NCI-H128 (cell line): ENCODE data around the gene NTNG1.
"Not testable (repeated sequence)": the region's sequence is repeated elsewhere in the genome, so short reads cannot be mapped to it uniquely, and the experiment has no call there.

Source experiments
- DNase-seq: peaks from one replicate; lab custom pipeline; 2025; ENCODE audit not compliant: unreplicated experiment; lab: John Stamatoyannopoulos, UW

The NTNG1 gene

DNA sequence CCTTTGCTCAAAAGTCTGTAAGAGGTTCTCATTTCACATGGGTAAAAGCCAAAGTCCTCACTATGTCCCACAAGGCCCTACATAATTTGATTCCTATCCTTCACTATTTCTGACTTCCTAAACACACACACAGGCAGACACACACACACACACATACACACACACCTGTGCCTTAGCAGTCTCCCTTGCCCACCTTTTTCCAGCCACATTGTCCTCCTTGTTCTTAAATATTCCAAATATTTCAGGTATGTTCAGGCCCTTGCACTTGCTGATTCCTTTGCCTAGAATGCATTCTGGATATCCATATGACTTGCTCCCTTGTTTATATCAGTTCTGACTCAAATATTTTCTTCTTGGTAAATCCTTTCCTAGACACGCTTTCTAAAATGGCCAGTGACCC, 54.6 kb downstream of the NTNG1 start:
- DNase-seq = no peak

DNA sequence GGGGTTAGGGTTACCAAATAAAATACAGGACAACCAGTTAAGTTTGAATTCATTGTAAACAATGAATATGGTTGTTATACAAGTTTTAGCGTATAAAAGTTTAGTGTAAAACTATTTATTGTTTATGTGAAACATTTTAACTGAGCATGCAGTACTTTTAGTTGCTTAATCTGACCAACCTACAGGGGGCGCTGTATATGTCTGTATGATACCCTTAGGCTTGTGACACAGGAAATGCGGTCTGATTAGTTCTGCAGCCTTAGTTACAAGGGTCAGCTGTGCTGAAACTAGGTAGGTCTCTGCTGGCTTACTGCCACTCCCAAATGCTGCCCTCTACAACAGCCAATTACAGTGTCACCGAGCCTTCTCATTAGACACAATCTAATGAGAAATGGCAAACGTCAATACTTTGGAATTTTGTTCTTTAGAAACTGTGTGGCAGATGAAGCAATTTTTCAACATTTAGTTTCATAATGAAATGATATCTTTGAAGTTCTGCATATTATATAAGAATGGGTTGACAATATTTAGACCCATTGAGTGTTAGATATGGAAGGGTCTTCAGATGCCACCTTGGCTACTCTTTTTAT, 56.2 kb downstream of the NTNG1 start:
- no peak for DNase-seq

DNA sequence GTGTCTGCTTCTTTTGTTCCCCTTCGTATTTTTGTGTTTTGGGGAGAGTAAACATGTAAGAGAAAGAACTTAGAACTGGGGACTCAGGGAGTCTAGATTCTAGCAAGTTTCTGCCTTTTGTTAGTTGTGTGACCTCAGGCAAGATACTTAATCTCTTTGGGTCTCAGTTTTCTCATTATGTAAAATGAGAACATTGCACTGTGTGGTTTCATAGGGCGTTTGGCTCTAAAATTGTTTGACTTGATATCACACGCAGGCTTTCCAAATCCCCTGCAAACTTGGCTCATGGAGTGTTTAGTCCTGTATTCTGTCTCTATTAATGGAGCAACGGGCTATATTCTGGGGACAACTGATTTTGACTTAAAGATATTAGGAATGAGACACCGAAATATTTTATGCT, 57.7 kb downstream of the NTNG1 start:
- no peak for DNase-seq

DNA sequence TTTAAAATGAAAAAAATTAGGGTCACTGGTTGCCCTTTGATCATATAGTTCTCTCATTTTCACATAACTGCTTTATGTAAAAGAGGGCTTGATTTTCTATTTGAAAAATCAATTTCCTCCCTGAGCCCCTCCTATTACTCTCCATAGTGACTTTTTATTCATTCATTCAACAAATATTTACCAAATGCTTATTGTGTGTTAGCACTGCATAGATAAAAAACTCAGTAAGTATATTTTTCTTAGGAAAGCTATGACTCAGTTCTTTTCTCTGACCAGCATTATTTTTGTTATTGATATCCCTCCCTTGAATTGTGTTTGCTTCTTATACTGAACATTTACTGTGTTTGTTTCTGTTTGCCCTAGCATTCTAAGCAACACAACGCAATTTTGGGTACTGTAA, 59.8 kb downstream of the NTNG1 start:
- DNase-seq = no peak

DNA sequence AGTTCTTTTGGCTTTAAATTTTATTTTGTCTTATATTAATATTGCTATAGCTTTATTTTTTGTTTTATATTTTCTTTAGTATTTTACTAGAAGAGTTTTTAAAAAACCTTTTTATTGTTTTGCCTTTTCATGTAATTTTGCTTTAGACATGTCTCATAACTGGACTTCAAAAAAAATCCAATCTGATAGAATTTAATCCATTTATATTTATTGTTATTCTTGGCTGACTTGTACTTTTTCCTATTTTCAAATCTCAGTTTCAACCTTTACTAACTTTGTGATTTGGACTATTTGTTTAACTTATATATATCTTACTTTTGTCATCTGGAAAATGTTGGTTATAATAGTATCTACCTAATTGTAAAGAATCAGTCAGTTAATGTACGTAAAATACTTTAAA, 61.2 kb downstream of the NTNG1 start:
- DNase-seq = no peak

DNA sequence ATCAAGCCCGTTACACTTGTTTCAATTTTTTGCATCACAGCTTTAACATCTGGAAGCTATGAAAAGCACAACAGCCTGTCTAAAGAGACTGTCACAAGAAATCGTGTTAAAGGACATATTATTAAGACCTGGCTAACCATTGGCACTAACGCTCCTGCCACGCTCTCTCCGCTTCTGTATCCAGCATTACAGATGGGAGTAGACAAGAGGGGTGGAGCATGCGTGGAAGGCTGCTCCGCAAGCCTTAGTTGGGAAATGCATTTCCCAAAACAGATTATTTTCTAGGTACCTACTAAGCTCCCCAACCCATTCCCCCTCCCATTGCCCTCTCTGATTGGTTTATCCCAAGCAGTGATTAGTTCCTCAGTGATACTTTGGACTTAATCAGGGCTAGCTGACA, 72.4 kb downstream of the NTNG1 start:
- DNase-seq = no peak

DNA sequence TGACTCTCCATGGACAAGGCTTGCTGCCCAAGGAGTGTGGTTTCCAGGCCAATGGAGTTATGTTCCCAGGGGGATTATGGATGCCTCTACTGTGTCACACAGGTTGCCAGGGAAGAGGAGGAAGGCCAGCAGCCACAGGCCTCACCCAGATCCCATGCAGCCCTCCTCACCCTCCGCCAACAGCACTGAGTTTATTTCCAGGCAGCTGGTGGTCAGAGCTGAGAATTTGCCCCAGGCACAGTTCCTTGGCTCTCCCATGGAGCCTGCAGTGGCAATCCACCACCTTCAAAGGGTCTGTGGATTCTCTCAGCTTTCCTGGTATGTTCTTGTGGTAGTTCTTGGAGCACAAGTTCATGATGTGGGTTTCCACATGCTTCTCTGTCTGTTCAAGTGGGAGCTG, 79.2 kb downstream of the NTNG1 start:
- DNase-seq = no peak

DNA sequence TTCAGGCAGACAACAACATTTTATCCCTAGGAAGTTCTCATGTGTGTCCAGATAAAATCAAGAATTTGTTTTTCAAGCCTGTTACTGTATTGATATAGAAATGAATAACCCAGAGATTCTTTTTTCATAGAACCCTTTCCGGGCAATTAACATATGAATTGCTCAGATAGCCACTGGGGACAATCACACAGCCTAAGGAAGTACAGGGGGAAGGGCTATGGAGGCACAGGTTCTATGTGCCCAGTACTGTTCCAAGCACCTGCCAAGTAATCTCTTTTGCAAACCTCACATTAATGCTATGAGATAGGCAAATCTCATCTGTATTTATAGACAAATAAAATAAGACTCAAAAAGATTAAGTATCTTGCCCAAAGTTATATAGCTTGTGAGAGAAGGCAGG, 84.9 kb downstream of the NTNG1 start:
- no peak for DNase-seq

DNA sequence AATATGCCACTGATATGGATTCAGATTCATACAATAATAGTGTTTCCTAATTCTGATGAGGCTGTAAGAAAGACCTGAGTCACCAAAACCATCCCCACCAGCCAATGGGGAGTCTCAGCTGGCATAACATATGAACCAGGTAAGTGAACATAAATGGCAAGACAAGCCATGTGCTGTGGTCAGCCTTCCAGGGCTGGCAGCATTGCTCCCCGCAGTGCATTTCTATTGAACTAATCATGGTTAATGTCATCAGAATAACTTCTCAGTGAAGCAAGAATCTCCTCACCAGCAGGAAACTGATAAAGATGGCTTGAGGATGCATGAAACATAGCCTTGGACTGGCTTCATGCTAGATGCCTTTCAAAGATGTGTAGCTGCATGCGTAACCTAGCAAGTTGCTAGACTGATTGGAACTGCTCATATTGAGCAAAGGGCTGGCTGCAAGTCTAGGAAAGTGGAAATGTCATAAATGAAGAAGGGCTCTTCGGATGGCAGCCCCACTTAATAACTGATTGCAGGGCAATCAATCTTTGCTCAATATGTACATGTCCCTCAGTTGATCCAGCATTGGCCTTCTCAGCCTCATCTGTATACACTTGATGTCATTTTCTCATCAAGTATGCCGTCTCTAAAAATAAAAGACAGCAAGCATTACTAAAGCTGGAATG, 88.0 kb downstream of the NTNG1 start:
- no peak for DNase-seq

DNA sequence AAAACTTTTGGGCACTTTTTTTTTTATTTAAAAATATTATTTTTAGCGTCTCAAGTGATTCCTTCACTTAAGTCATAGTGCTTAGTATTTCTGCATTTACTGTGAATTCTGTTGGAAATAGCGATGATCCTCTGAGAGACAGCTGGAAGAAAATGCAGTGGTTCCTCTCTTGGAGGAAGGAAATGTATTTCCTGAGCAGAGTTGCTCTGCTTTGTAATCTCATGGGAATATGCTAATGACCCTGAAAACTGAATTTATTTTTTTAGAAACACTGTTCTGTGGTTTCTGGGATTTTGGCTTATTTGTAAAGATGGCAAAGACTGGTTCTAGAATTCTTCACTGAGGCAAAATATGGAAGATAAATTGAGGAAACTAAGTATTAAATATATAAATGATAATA, 88.9 kb downstream of the NTNG1 start:
- DNase-seq = no peak

DNA sequence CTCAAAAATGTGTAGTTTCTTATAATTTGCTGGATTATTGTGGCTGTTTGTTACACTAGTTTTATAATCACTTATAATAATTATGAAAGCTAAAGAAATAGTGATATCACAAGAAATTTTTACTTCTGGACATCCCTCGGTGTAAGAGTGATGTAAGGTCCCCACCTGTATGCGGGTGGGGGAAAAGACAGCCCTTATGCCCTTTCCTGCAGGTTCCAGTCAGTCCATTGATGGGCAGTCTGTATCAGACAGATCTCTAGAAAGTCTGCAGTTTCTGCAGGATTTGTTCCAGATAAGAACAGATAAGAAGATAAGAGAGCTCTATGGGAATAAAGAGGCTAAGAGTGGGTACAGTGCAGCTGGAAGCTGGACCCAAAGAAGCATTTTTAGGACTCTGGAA, 89.3 kb downstream of the NTNG1 start:
- DNase-seq = no peak

DNA sequence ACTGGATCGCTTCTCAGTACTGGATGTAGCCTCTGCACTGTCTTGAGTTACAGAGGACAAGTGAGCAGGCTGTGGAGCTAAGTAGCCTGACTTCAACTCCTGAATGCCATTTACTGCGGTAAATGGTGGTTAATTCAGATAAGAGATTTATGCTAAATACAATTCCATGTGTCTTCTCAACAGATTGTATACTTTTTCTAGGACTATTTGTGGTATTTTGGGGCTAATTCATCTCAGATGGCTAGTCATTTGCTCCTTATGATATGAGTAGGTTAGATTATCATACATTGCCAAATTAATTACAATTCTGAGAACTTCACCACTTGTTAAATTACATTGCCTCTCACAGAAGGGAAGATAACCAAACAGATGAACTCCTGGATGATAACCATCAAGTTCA, 90.5 kb downstream of the NTNG1 start:
- DNase-seq = no peak

DNA sequence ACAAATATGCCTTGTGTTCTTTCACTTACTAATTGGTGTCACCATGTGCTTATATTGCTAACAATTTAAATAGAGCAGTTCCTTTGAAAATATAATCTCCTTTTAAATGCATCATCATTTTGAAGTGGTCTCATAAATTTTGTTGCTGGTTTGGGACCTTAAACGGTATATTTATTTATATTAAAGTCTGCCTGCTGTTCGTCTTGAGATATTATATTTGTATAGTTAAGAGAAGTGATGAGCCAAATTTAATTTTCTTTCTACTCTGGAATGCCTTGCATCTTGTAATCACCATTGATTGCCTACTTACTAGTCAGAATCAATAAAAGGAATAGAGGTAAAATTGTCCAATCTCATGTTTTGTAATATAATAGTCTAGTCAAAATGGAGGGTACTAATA, 91.6 kb downstream of the NTNG1 start:
- DNase-seq = no peak

DNA sequence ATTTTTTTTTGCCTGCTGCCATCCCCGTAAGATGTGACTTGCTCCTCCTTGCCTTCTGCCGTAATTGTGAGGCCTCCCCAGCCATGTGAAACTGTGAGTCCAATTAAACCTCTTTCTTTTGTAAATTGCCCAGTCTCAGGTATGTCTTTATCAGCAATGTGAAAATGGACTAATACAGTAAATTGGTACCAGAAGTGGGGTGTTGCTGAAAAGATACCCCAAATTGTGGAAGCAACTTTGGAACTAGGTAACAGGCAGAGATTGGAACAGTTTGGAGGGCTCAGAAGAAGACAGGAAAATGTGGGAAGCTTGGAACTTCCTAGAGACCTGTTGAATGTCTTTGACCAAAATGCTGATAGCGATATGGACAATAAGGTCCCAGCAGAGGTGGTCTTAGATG, 95.9 kb downstream of the NTNG1 start:
- not testable (repeated sequence) for DNase-seq

DNA sequence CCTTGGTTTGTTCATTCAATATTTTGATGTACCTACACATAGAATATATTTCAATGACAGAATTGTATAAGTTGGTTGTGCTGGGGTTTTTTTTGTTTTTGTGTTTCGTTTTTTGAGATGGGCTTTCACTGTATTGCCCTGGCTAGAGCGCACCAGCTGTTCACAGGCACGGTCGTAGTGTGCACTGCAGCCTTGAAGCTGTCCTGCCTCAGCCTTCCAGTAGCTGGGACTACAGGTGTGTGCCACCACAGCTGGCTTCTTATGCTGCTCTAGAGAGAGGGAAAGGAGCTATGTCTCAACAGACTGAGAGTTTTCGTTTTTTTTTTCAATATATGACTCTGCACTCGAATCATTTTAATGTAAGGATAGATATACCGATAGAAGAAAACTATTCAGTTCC, 102.6 kb downstream of the NTNG1 start:
- DNase-seq = no peak

DNA sequence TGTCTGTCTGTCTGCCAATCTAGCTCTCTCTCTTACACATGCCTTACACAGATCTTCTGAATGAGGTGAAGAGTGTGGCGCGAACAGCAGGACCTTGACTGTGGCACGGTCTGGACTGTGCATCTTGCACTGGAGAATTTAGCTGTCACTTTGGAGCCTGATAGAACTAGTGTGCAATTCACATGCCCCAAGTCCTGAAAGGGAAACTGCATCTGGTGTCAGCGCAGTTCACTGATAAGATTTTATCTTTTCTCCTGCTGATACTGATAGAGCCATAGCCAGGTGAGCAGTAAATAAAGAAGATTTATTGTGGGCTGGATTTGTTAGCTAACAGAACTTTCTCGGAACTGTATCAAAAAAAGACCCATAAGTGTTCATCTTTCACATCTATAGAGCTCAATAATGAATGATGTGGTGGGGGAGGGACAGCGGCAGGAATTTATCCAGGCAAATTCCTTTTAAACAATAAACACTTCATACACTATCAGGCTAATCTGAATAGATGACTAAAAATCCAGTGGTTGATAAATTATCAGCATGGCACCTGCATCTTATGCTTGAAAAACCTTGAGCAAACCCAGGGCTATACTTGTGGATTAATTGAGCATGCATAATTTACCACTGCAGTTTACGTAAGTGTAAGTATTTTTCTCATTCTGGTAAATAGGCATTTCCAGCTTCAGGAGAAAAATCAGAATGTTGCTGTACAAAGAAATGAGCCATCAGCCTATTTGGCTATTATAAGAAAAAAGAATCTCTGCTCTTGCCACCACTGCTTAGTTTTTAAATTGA, 104.1 kb downstream of the NTNG1 start:
- DNase-seq = no peak

DNA sequence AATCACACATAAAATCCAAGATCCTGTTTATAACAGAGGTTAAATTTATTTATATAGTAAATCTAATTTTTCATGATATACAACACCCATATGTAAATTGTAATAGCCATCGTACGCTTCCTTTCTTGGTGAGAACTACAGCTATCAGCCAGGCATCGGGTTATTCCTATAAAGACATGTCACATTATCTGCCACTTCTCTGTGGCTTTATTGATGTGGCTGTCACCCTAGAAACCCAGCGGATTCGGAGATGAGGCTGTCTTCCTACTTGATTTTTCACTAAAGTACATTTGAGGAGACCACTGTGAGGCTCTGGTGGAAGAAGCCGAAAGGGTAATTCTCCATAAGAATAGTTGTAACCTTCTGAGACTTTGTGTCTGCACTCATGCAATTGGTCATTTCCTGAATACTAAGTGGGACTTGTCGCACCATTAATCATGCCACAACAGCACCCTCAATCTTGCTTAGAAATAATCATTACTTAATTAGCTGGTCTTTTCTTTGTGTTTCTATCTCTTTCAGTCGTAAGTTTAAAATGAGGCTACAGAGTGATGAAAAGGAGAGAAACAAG, 106.0 kb downstream of the NTNG1 start:
- DNase-seq = no peak

DNA sequence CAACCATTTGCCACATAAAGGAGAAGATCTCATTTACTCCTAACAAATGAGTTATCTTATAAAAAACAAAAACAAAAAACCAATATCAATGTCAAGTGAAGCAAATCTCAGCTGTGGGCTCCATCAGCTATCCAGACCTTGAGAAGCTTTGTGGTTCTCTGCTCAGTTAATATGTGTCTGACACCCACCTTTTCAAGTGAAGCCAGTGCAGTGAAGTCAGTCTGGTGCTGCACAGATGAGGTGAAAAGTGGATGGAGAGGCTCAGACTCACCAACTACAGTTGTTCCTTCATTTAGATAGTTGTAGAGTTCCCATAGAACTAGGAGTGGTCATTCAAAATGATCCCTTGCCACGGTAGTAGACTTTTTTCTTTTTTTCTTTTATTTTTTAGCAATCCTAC, 106.8 kb downstream of the NTNG1 start:
- DNase-seq = no peak

DNA sequence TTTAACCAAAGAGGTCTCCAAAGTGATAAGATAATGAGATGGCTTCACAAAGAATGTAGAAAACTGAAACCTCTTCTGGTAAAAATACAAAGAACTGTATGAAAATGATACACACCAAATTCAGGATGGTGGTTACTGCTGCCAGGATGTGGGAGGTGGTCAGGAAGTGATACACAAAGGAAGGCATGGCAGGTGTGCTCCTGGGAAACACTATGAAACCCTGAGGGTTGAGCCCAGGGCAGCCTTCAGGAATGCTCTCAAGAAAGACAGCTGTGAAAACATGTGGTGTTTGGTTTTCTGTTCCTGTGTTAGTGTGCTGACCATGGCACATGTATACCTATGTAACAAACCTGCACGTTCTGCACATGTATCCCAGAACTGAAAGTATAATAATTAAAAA, 109.3 kb downstream of the NTNG1 start:
- no peak for DNase-seq

DNA sequence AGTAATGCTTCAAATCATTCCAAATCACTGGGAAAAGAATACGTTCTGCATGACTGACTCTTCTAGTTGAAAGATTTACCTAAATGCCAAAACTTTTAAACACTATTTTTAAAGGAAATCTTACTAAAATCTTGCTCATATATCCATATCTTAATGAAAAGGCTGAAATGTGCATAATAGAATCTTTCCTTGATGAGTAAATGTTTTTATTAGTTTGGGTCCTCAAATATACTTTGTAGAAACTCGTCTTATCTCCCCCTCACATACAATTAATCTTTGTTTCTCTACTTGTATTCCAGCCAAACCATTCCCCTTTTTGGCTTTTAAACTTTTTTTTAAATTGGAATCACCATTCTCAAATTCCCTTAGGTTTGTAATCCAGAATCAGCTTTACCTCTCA, 110.2 kb downstream of the NTNG1 start:
- DNase-seq = no peak

DNA sequence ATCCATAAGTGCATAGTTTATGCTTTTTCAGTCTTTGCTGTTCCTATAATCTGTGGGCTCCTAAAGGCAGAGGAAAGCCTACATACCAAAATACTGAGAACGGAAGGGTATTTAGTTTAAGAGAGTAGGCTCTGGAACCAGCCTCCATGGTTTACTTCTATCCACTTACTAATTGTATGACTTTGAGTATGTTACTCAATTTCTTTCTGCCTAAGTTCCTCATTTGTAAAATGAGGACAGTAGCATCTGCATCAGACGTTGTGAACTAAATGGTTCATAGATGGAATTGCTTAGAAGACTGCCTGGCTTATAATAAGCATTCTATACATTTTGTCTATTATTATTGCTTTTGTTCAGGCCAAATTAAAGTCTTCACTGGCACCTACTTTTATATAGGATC, 111.0 kb downstream of the NTNG1 start:
- no peak for DNase-seq

DNA sequence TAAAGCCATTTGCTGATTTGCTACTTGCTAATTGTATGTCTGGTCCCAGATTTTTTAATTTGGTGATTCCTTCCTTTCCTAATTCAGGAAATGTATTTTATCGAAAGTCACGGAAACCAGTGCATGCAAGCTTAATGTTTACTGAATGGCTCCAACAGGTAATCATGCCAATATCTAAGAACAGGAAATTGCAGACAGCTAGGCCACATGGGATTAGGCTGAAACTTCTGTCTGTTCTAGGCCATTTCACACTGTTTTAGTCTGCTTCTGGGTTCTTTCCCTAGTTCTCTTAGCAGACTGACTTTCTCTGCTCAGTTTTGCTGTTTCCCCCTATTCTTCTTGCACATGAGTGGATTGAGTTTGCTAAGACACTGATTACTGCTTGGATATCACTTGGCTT, 111.4 kb downstream of the NTNG1 start:
- no peak for DNase-seq
